Suprapubic skin (tissue), 4 donors: ENCODE measurements around the gene DPP10. TPM values are rescaled to one million over a fixed set of nuclear protein-coding genes. Genes with fewer than 3 reads are reported as not detected.

ENCODE experiments used
- DNase-seq, 2 donors: peaks; one replicate each; pipeline ENCODE4 v3.0.0-alpha.2; 2019; ENCODE audit warnings: low spot score in 2 of 2
- H3K27ac ChIP-seq: fragments of 200-600 bp; sonication (generic); one replicate; pipeline ENCODE4 v1.5.1; 2019
- H3K27me3 ChIP-seq: fragments of 200-600 bp; sonication (generic); one replicate; pipeline ENCODE4 v1.5.1; 2019
- H3K36me3 ChIP-seq: fragments of 200-600 bp; sonication (generic); one replicate; pipeline ENCODE4 v1.5.1; 2019
- H3K4me1 ChIP-seq: fragments of 200-600 bp; sonication (generic); one replicate; pipeline ENCODE4 v1.5.1; 2019
- H3K4me3 ChIP-seq: fragments of 200-600 bp; sonication (generic); one replicate; pipeline ENCODE4 v1.5.1; 2019; ENCODE audit warnings: mild to moderate bottlenecking
- H3K9me3 ChIP-seq: fragments of 200-600 bp; sonication (generic); one replicate; pipeline ENCODE4 v1.5.1; 2019
- CTCF ChIP-seq, 2 donors: fragments of 200-600 bp in 1 of 2; fragments of 450-650 bp in 1 of 2; sonication (generic) in 1 of 2; IDR thresholded peaks; one replicate each; pipeline ENCODE4 v1.5.1; 2016 to 2019; ENCODE audit warnings: antibody characterized with exemption in 2 of 2, mild to moderate bottlenecking in 1 of 2, moderate library complexity in 1 of 2
- EP300 ChIP-seq: sonication (generic); formaldehyde crosslinking; IDR thresholded peaks from one replicate; pipeline ENCODE4 v1.6.1; 2017; ENCODE audit warnings: antibody characterized with exemption
- POLR2A ChIP-seq, 2 donors: fragments of 450-650 bp; IDR thresholded peaks; one replicate each; pipeline ENCODE4 v1.6.1; 2017; ENCODE audit warnings: antibody characterized with exemption in 2 of 2, mild to moderate bottlenecking in 2 of 2, moderate library complexity in 2 of 2
- POLR2AphosphoS5 ChIP-seq, 3 donors: sonication (generic); formaldehyde crosslinking; IDR thresholded peaks; one replicate each; pipeline ENCODE4 v1.6.1; 2017; ENCODE audit warnings: antibody characterized with exemption in 3 of 3
- WGBS: methylation state at CpG from one replicate; pipeline ENCODE4 v1.1.5; 2018; 5-methylcytosine and 5-hydroxymethylcytosine counted together
- total RNA-seq, 4 donors: library from RNA; depleted of rRNA; stranded (reverse); fragments of >200 nt; gene quantifications; one replicate each; pipeline ENCODE4 v1.1.0, GENCODE V29; 2016

Gene DPP10
- total RNA-seq, 4 donors from 2014 or later: 0.68 to 1.4 TPM; not detected in 2

- Histone ChIP-seq H3K27ac (no peak overlapping the region), H3K27me3 (no peaks in the 10 kb centered on the region), H3K36me3 (no peaks in the 10 kb centered on the region), H3K9me3 (no peaks in the 10 kb centered on the region), H3K4me1 (no peaks in the 10 kb centered on the region), H3K4me3 (no peak overlapping the region)
- TF ChIP-seq POLR2AphosphoS5 (IDR thresholded peaks at IDR 0.05): no peak
- no peak for TF ChIP-seq EP300
- no peak for TF ChIP-seq CTCF (IDR thresholded peaks at IDR 0.05)
- no peak for TF ChIP-seq POLR2A (IDR thresholded peaks at IDR 0.05)
- WGBS: 90% methylated on average over 1 of the region's 1 CpG
- DNase-seq: no peak
Observed at GRCh38 chr2:115825912-115826311, 1383.5 kb downstream of the DPP10 start.

GRCh38 chr2:115833196-115833595 lies 1390.8 kb downstream of the DPP10 start:
- peaks cover 5% of the 10 kb centered on the region for H3K9me3 ChIP-seq
- TF ChIP-seq POLR2A (IDR thresholded peaks at IDR 0.05) (no peak), POLR2AphosphoS5 (IDR thresholded peaks at IDR 0.05) (no peak), EP300 (no peak), CTCF (IDR thresholded peaks at IDR 0.05) (no peak)
- 68% methylated on average over 5 of the region's 5 CpGs for WGBS

GRCh38 chr2:115838539-115838938 lies 1396.1 kb downstream of the DPP10 start:
- no peaks in the 10 kb centered on the region for H3K4me1 ChIP-seq
- peaks cover 5% of the 10 kb centered on the region for H3K9me3 ChIP-seq
- no peak for TF ChIP-seq CTCF (IDR thresholded peaks at IDR 0.05)
- no peak for TF ChIP-seq POLR2AphosphoS5 (IDR thresholded peaks at IDR 0.05)
- no peak for TF ChIP-seq POLR2A (IDR thresholded peaks at IDR 0.05)
- no peak for TF ChIP-seq EP300
- 69% methylated on average over 2 of the region's 2 CpGs for WGBS
- no peak overlapping the region for H3K27ac ChIP-seq
- no peak overlapping the region for H3K4me3 ChIP-seq
- no peak for DNase-seq
- H3K36me3 ChIP-seq: no peaks in the 10 kb centered on the region
- no peaks in the 10 kb centered on the region for H3K27me3 ChIP-seq

More at GRCh38 chr2:115833196-115833595, 1390.8 kb downstream of the DPP10 start:
- H3K4me1 ChIP-seq: no peaks in the 10 kb centered on the region
- no peak overlapping the region for H3K27ac ChIP-seq
- H3K27me3 ChIP-seq: no peaks in the 10 kb centered on the region
- no peak for DNase-seq
- H3K36me3 ChIP-seq: no peaks in the 10 kb centered on the region
- H3K4me3 ChIP-seq: no peak overlapping the region

- no peak overlapping the region for H3K27ac ChIP-seq
- DNase-seq: no peak
- H3K4me3 ChIP-seq: no peak overlapping the region
- 79% methylated on average over 3 of the region's 3 CpGs for WGBS
- no peaks in the 10 kb centered on the region for H3K36me3 ChIP-seq
- no peaks in the 10 kb centered on the region for H3K9me3 ChIP-seq
- no peak for TF ChIP-seq POLR2A (IDR thresholded peaks at IDR 0.05)
- no peak for TF ChIP-seq EP300
- no peak for TF ChIP-seq POLR2AphosphoS5 (IDR thresholded peaks at IDR 0.05)
- H3K4me1 ChIP-seq: no peaks in the 10 kb centered on the region
- no peaks in the 10 kb centered on the region for H3K27me3 ChIP-seq
Observed at GRCh38 chr2:115842306-115842705, 1399.9 kb downstream of the DPP10 start.

GRCh38 chr2:115848192-115848591 lies 1405.8 kb downstream of the DPP10 start:
- no peaks in the 10 kb centered on the region for H3K27me3 ChIP-seq
- H3K36me3 ChIP-seq: no peaks in the 10 kb centered on the region
- H3K27ac ChIP-seq: no peak overlapping the region
- DNase-seq: no peak
- WGBS: 91% methylated on average over 14 of the region's 14 CpGs
- no peak overlapping the region for H3K4me3 ChIP-seq
- TF ChIP-seq EP300: no peak
- TF ChIP-seq POLR2A (IDR thresholded peaks at IDR 0.05): no peak
- no peak for TF ChIP-seq CTCF (IDR thresholded peaks at IDR 0.05)
- TF ChIP-seq POLR2AphosphoS5 (IDR thresholded peaks at IDR 0.05): no peak
- H3K9me3 ChIP-seq: no peaks in the 10 kb centered on the region
- no peaks in the 10 kb centered on the region for H3K4me1 ChIP-seq

GRCh38 chr2:115867024-115867423 lies 1424.6 kb downstream of the DPP10 start:
- Histone ChIP-seq H3K4me1 (no peaks in the 10 kb centered on the region), H3K36me3 (no peaks in the 10 kb centered on the region), H3K27ac (no peak overlapping the region), H3K9me3 (no peaks in the 10 kb centered on the region), H3K27me3 (no peaks in the 10 kb centered on the region), H3K4me3 (no peak overlapping the region)
- DNase-seq: no peak
- no peak for TF ChIP-seq CTCF (IDR thresholded peaks at IDR 0.05)
- TF ChIP-seq POLR2A (IDR thresholded peaks at IDR 0.05): no peak
- no peak for TF ChIP-seq EP300
- TF ChIP-seq POLR2AphosphoS5 (IDR thresholded peaks at IDR 0.05): no peak
